Bronchial epithelial cell (primary cell): Measurements from ENCODE around the gene KCNK7. TPM values are rescaled to one million over a fixed set of nuclear protein-coding genes. Genes with fewer than 3 reads are reported as not detected.

Experiments
- DNase-seq: peaks from one replicate; pipeline ENCODE4 v3.0.0-alpha.2; 2010; ENCODE audit warnings: low read depth
- FAIRE-seq: peaks from 2 replicates; lab custom pipeline; 2011; peaks lifted over from hg19 to GRCh38; lab: Jason Lieb, UNC
- H3K27me3 ChIP-seq: 2 replicates; pipeline ENCODE4 v1.5.1; 2011; ENCODE audit warnings: low read length; ENCODE audit not compliant: control insufficient read depth, insufficient read depth
- H3K36me3 ChIP-seq: 2 replicates; pipeline ENCODE4 v1.5.1; 2011; ENCODE audit warnings: low read length; ENCODE audit not compliant: control insufficient read depth, insufficient read depth
- H3K4me3 ChIP-seq: 2 replicates; pipeline ENCODE4 v1.5.1; 2011; ENCODE audit warnings: mild to moderate bottlenecking, low read depth, low read length, control low read depth
- CTCF ChIP-seq: IDR thresholded peaks from 2 replicates; pipeline ENCODE4 v1.5.1; 2011; ENCODE audit warnings: mild to moderate bottlenecking, moderate library complexity, low read length, control low read depth, inconsistent platforms; ENCODE audit not compliant: insufficient read depth, severe bottlenecking
- total RNA-seq: library from RNA; depleted of rRNA; stranded (reverse); fragments of >200 nt; gene quantifications from 2 replicates; pipeline ENCODE4 v1.2.1, GENCODE V29; 2014

The KCNK7 gene
- total RNA-seq, 1 donor from 2014 or later, result 0.79 TPM

GRCh38 chr11:65585396-65586246 lies 10.0 kb downstream of the KCNK7 start:
- H3K36me3 ChIP-seq, result peaks cover 34% of the 10 kb centered on the region
- no peak overlapping the region for H3K4me3 ChIP-seq
- TF ChIP-seq CTCF, result no peak
- no peaks in the 10 kb centered on the region for H3K27me3 ChIP-seq
- no peak for DNase-seq
- peak; percentile 68 for FAIRE-seq

- Histone ChIP-seq H3K27me3 (no peaks in the 10 kb centered on the region), H3K4me3 (no peak overlapping the region), H3K36me3 (peaks cover 36% of the 10 kb centered on the region)
- FAIRE-seq, result no peak
- no peak for DNase-seq
- TF ChIP-seq CTCF, result no peak
Observed at GRCh38 chr11:65584723-65585171, 10.9 kb downstream of the KCNK7 start.

- no peak for TF ChIP-seq CTCF
- DNase-seq (no peak), FAIRE-seq (no peak)
- Histone ChIP-seq H3K4me3 (no peak overlapping the region), H3K36me3 (peaks cover 42% of the 10 kb centered on the region), H3K27me3 (no peaks in the 10 kb centered on the region)
Observed at GRCh38 chr11:65584106-65584505, 11.5 kb downstream of the KCNK7 start.

- TF ChIP-seq CTCF, result no peak
- Histone ChIP-seq H3K4me3 (no peak overlapping the region), H3K36me3 (peaks cover 42% of the 10 kb centered on the region), H3K27me3 (no peaks in the 10 kb centered on the region)
- no peak for DNase-seq
- FAIRE-seq, result no peak
Observed at GRCh38 chr11:65583589-65583988, 12.0 kb downstream of the KCNK7 start.

GRCh38 chr11:65581928-65582327 lies 13.7 kb downstream of the KCNK7 start:
- peaks cover 46% of the 10 kb centered on the region for H3K36me3 ChIP-seq
- TF ChIP-seq CTCF, result no peak
- DNase-seq (no peak), FAIRE-seq (no peak)
- no peaks in the 10 kb centered on the region for H3K27me3 ChIP-seq
- no peak overlapping the region for H3K4me3 ChIP-seq
